Astrocyte of the cerebellum (primary cell): ENCODE data around the gene PPIL1.

Experiments used
- DNase-seq: peaks from one replicate; pipeline ENCODE4 v3.0.0-alpha.2; 2011; ENCODE audit warnings: low read depth
- H3K4me3 ChIP-seq: 2 replicates; pipeline ENCODE4 v1.5.1; 2011; ENCODE audit warnings: mild to moderate bottlenecking, low read depth, low read length, moderate library complexity
- in situ Hi-C: cut with HindIII; loops from 2 replicates; pipeline ENCODE4 v1.10.0; 2017; ENCODE audit warnings: low sequenced_read_pairs
- TF ChIP-seq, protein P1 (sequence below): IDR thresholded peaks from 2 replicates; pipeline ENCODE4 v1.5.1; 2012; ENCODE audit warnings: low read length, low read depth, moderate library complexity, mild to moderate bottlenecking; ENCODE audit errors: missing control alignments

Gene PPIL1

GRCh38 chr6:36865835-36866234 lies 8.8 kb downstream of the PPIL1 start:
- no peak overlapping the region for H3K4me3 ChIP-seq
- no peak for DNase-seq
- in situ Hi-C loops, result no loop called here
- TF ChIP-seq, protein P1, sequence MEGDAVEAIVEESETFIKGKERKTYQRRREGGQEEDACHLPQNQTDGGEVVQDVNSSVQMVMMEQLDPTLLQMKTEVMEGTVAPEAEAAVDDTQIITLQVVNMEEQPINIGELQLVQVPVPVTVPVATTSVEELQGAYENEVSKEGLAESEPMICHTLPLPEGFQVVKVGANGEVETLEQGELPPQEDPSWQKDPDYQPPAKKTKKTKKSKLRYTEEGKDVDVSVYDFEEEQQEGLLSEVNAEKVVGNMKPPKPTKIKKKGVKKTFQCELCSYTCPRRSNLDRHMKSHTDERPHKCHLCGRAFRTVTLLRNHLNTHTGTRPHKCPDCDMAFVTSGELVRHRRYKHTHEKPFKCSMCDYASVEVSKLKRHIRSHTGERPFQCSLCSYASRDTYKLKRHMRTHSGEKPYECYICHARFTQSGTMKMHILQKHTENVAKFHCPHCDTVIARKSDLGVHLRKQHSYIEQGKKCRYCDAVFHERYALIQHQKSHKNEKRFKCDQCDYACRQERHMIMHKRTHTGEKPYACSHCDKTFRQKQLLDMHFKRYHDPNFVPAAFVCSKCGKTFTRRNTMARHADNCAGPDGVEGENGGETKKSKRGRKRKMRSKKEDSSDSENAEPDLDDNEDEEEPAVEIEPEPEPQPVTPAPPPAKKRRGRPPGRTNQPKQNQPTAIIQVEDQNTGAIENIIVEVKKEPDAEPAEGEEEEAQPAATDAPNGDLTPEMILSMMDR, result no peak

DNA sequence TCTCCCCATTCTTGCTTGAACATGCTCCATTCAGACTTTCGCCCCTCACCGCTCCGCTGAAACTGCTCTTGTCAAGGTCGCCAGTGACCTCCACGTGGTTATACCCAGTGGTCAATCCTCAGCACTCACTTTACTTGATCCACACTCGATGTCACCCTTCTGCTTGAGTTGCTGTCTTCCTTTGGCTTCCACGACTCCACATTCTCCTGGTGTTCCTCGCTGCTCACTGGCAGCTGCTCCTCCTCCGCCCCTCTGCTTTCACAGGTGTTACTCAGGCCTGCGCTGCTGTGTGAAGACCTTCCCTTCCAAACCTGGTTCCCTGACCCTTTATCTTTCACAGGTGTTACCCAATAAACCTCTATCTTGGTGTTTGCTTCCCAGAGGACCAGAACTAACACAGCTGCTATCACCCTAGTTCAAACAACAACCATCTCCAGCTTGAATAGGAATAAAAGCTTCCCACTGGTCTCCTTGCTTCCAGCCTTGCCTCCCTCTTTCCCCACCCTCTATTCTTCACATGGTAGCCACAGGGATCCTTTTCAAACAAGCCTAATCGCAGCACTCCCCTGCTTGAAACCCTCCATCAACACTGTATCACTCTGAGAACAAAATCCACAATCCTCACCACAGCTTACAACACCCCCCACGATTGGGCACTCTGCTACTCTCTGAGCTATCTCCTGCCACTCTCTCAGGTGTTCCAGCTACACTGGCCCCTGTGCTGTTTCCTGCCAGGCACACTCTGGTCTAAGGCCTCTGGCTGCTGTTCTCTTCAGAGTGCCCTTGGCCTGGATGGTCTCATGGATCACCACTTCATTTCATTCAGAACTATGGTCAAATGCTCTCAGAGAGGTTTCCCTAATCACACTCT lies 10.7 kb downstream of the PPIL1 start:
- no peak overlapping the region for H3K4me3 ChIP-seq
- TF ChIP-seq, protein P1, result no peak
- no peak for DNase-seq
- in situ Hi-C loops, result loop anchor here (5.0 kb wide), 1 partner anchor 97 kb away; no protein-coding TSS in a partner anchor

DNA sequence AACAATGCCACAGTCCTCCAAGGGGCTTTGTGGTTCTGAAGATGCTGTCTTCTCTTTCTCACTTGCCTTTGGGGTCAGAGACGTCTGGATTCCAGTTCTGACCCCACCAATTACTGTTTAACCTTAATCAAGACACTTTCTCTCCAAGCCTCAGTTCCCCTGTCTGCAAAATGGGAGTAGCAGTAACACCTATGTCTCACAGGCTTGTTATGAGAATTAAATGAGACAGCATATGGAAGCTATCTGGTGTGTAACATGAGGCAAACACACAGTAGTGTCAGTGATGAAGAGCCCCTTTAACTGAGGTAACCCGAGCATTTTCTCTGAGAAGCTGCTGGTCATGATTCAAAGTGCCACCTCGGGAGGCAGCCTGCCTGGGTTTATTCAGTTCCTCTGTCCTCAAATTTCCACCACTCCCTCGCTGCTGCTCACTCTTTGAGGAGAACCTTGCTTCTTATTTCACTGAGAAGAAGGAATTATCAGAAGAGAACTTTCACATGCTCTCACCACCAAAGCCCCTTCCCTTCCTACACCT lies 11.7 kb downstream of the PPIL1 start:
- no peak for DNase-seq
- in situ Hi-C loops, result loop anchor here (5.0 kb wide), 1 partner anchor 96 kb away; no protein-coding TSS in a partner anchor
- no peak overlapping the region for H3K4me3 ChIP-seq
- TF ChIP-seq, protein P1, result no peak

GRCh38 chr6:36862164-36862847 lies 12.3 kb downstream of the PPIL1 start:
- DNase-seq, result no peak
- TF ChIP-seq, protein P1, result no peak
- no peak overlapping the region for H3K4me3 ChIP-seq
- in situ Hi-C loops, result loop anchor here (5.0 kb wide), 1 partner anchor 95 kb away; no protein-coding TSS in a partner anchor

GRCh38 chr6:36860126-36860525 lies 14.5 kb downstream of the PPIL1 start:
- in situ Hi-C loops, result loop anchor here (5.0 kb wide), 1 partner anchor 93 kb away; no protein-coding TSS in a partner anchor
- TF ChIP-seq, protein P1, result no peak
- no peak for DNase-seq
- no peak overlapping the region for H3K4me3 ChIP-seq

- TF ChIP-seq, protein P1, result no peak
- in situ Hi-C loops, result no loop called here
- peak; percentile 55 for DNase-seq
- H3K4me3 ChIP-seq, result no peak overlapping the region
These were observed 16.1 kb downstream of the PPIL1 start for GRCh38 chr6:36858407-36858981.
